ENCODE results near the gene CD19. TPM values are rescaled to one million over a fixed set of nuclear protein-coding genes. Genes with fewer than 3 reads are reported as not detected.
"Not testable (repeated sequence)": the region's sequence is repeated elsewhere in the genome, so short reads cannot be mapped to it uniquely, and the experiment has no call there.

Gene CD19
- 1 to 10 TPM; 2.9 to 5.8 (median 4.4) TPM for polyA plus RNA-seq (ENCODE audit: insufficient read length in 4 of 4)

DNA sequence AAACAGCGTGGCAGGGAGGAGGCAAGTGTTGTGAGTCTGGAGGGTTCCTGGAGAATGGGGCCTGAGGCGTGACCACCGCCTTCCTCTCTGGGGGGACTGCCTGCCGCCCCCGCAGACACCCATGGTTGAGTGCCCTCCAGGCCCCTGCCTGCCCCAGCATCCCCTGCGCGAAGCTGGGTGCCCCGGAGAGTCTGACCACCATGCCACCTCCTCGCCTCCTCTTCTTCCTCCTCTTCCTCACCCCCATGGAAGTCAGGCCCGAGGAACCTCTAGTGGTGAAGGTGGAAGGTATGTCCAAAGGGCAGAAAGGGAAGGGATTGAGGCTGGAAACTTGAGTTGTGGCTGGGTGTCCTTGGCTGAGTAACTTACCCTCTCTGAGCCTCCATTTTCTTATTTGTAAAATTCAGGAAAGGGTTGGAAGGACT lies at the start of gene CD19:
TSS of gene CD19 (plus strand) at position 171 of the 425 bp plus-strand sequence. CDS start at position 201, 30 bp downstream.
- no peak for DNase-seq (ENCODE audit: low read depth in 4 of 4, low spot score in 2 of 4)

DNA sequence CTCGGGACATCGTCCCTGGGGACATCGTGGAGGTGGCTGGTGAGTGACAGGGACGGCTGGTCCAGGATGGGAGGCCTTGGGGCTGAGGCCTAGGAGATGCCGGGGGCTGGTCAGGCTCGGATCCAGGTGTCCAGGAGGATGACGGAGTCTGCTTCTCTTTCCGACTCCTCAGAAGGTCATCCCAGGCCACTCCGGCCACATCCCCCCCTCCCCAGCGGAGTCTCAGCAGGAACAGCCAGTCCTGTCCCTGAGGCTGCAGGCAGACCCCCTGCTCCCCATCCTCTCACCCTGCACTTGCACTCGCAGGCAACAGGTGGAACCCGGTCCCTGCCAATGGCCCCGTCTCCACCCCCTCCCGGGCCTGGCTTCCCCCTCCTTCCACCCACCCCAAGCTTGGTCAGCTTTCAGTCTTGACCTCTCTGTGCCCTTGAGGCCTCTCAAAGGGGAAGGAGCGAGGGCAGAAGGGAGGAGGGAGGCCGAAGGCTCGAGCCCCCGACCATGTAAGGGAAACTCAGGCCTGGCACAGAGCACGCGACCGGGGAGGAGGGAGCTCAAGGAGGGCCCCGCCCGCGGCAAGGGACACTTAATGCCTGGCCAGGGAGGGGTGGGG lies 49.1 kb upstream of the CD19 start:
- no peak for DNase-seq (ENCODE audit: low read depth in 4 of 4, low spot score in 2 of 4)

DNA sequence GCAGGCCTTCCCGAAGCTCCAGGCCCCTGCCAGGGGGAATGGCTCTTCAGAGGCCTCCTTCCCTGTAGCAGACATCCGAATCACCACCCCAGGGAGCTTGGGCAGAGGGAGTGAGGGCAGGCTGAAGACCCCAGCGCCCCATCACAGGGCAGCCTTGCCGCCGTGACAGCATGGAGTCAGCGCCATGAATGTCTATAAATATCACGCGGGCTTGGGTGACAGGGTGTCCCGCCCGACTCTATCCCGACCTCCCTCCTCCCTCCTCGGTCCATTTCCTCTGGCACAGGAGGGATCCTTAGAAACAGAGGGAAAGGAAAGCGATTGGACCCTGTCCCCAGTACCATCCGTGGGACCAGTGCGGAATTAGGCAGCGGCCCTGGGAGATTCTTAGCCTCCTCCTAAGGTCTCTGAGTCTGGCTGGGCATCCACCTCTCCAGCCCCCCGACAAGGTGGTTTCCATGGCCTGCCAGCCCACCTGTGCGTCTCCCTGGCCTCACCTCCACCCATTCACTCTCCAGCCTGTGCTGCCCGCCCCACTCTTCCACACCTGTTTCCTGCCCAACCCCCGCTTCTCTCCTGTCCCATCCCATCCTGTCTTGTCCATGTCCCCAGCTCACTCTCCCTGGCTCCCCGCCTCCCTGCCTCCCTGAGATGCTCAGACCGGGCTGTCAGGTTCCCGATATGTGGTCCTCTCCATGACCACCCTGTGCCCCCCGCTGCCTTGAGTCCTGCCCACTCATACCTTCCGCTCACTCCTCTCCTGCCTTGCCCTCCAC lies 48.4 kb upstream of the CD19 start:
- DNase-seq (ENCODE audit: low read depth in 4 of 4, low spot score in 2 of 4), result no peak

DNA sequence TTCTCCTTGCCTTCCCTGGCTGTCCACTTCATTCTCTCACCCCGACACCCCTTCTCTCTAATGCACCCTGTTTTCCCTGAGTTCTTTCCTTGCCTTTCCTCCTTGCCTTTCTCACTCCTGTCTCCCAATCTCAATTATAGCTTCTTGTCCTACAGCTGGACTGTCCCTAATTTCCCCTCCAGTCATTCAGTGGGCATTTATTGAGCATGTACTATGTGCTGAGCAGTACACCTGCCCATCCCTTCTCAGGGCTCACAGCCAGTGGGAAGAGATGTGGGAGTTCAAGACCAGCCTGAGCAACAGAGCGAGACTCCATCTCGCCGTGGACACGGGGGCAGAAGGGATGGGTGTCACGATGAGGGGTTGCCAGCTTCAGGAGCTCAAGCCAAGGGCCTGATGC lies 47.7 kb upstream of the CD19 start:
- no peak for DNase-seq (ENCODE audit: low read depth in 4 of 4, low spot score in 2 of 4)

DNA sequence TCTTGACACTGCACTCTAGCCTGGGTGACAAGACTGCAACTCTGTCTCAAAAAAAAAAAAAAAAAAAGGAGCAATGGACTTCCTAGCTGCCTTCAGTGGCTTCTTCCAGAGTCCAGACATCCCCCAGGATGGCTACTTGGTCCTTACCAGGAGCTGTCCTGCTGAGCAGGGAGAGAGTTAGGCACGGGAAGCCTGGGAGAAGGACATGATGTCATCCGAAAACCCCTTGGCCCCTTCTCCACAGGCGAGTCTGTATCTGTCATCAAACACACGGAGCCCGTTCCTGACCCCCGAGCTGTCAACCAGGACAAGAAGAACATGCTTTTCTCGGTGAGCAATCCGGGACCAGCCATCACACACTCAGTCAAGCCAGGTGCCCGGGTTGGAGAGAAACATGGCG lies 44.8 kb upstream of the CD19 start:
- no peak for DNase-seq (ENCODE audit: low read depth in 4 of 4, low spot score in 2 of 4)

DNA sequence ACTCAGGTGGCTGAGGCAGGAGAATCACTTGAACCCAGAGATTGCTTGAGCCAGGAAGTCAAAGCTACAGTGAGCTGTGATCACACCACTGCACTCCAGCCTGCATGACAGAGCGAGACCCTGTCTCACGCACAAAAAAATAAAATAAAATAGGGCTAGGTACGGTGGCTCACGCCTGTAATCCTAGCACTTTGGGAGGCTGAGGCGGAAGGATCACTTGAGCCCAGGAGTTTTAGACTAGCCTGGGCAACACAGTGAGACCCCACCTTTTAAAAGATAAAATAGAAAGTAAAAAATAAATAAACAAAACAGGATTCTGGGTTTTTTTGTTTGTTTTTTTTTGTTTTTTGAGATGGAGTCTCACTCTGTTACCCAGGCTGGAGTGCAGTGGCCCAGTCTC lies 41.4 kb upstream of the CD19 start:
- DNase-seq (ENCODE audit: low read depth in 4 of 4, low spot score in 2 of 4), result not testable (repeated sequence)

DNA sequence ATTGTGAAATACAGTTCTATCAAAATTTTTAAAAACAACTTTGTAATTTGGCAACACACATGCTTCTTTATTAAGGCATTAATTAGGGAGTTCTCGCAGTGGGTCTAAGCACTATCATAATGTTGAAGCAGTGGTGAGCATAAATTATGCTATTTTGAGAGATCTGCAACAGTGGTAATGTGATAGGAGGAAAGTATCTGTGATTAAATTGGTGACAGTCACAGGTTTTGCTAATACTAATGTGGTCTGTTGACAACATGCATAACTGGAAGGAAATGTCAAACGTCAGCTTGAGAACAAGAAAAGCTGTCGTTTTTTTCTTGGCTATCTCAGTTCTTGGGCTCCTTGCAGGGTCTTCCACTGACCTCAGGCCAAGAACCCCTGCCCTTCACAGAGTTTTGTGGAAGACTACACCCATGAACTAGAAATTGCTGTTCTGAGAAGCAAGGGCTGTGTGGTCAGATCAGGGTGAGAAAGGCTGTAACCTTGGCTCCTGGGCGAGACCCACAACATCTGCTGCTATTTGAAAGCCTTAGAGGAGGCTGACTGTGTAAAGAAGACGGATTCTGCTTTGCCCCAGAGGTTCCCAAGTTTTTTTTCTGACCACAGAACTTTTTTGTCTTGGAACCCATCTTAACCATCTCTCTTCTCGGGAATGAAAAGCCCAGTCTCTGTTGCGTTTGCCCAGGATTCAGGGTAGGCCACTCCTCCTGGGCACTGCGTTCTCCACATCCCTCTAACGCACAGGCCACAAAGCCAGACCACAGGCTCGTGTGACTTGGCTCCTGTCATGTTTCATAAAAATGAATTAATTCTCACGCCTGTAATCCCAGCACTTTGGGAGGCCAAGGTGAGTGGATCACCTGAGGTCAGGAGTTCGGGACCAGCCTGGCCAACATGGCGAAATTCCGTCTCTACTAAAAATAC lies 39.5 kb upstream of the CD19 start:
- no peak for DNase-seq (ENCODE audit: low read depth in 4 of 4, low spot score in 2 of 4)

DNA sequence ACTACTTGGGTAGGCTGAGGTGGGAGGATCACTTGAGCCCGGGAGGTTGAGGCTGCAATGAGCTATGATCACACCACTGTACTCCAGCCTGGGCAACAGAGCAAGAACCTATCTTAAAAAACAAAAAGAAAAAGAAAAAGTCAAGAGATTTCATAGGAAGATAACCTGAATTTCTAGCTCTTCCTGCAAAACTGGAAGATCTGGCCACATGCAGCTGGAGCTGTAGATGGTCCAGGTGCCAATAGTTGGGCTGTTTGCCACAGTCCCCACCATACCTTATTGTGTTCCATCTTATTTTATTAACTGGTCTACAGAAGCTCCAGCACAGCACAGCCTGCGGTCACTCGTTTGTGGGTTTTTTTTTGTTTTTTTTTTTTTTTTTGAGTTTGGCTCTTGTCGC lies 38.5 kb upstream of the CD19 start:
- no peak for DNase-seq (ENCODE audit: low read depth in 4 of 4, low spot score in 2 of 4)

DNA sequence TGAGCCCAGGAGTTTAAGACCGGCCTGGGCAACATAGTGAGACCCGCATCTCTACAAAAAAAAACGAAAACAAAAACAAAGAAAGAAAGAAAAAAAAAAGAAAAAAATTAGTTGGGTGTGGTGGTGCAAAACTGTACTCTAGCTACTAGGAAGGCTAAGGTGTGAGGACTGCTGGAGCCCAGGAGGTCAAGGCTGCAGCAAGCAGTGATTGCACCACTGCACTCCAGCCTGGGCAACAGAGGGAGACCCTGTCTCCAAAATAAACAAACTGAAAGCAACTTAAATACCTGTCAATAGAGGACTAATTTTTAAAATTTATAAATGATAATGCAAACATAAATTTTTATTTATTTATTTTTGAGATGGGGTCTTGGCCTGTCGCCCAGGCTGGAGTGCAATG lies 36.2 kb upstream of the CD19 start:
- no peak for DNase-seq (ENCODE audit: low read depth in 4 of 4, low spot score in 2 of 4)

DNA sequence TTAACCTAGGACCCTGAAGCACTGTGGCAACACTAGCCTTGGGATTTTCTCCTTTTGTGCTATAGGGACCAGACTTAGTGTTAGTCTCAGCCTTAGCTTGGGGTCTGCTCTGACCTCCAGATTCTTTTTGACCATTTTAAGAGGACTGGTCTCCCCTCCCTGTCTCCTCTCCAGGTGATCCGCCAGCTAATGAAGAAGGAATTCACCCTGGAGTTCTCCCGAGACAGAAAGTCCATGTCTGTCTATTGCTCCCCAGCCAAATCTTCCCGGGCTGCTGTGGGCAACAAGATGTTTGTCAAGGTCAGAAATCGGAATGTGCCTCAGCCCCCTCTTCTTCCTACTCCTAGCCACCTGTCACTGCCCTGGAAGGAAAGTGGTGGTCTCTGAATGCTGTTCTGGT lies 33.9 kb upstream of the CD19 start:
- no peak for DNase-seq (ENCODE audit: low read depth in 4 of 4, low spot score in 2 of 4)

DNA sequence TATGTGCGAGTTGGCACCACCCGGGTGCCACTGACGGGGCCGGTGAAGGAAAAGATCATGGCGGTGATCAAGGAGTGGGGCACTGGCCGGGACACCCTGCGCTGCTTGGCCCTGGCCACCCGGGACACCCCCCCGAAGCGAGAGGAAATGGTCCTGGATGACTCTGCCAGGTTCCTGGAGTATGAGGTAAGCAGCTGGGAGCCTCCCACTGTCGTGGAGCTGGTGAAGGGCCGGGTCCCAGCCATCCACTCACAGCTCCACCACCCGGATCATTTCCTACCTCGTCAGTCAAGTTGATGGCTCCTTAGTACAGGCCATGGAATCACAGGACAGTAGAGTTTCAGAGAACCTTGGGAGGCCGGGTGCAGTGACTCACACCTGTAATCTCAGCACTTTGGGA lies 33.5 kb upstream of the CD19 start:
- no peak for DNase-seq (ENCODE audit: low read depth in 4 of 4, low spot score in 2 of 4)

DNA sequence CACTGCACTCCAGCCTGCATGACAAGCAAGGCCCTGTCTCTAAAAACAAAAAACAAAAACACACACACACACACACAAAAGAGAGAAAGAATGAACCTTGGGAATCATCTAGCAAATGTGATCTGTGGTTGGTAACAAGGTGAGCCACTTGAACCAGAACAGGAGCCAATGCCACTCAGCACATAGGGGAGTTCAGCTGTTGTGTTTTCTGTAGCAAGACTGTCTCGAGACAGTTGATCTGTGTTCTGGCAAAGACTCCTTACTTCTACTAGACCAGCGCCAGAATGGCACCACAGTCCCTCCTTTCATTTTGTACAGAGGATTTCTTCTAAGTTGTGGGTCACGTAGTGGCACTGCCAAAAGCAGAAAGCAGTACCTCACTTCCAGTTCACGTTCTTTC lies 32.8 kb upstream of the CD19 start:
- no peak for DNase-seq (ENCODE audit: low read depth in 4 of 4, low spot score in 2 of 4)

DNA sequence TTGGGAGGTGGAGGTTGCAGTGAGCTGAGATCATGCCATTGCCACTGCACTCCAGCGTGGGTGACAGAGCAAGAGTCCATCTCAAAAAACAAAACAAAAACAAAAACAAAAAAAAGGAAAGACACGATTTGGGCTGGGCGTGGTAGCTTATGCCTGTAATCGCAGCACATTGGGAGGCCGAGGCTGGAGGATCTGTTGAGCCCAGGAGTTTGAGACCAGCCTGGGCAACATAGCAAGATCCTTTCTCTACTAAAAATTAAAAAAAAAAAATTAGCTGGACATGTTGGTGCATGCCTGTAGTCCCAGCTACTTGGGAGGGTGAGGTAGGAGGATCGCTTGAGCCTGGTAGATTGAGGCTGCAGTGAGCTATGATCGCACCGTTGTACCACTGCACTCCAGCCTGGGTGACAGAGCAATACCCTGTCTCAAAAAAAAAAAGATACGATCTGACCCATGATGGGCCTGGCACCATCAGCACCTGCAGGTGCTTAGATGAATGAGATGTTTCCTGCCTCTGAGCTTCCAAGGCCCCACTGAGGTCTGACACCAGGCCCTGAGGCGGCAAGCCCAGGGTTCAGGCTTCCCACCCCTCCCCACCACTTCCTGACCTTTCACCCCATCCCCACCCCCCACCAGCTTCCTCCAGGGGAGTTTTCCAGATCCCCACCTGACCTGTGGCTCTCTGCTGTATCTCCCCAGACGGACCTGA lies 31.7 kb upstream of the CD19 start:
- DNase-seq (ENCODE audit: low read depth in 4 of 4, low spot score in 2 of 4), result no peak

DNA sequence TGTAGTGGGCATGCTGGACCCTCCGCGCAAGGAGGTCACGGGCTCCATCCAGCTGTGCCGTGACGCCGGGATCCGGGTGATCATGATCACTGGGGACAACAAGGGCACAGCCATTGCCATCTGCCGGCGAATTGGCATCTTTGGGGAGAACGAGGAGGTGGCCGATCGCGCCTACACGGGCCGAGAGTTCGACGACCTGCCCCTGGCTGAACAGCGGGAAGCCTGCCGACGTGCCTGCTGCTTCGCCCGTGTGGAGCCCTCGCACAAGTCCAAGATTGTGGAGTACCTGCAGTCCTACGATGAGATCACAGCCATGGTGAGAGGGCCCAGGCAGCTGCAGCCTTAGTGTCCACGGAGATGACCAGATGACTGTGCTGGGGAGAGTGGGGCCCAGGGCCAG lies 31.2 kb upstream of the CD19 start:
- DNase-seq (ENCODE audit: low read depth in 4 of 4, low spot score in 2 of 4), result no peak

DNA sequence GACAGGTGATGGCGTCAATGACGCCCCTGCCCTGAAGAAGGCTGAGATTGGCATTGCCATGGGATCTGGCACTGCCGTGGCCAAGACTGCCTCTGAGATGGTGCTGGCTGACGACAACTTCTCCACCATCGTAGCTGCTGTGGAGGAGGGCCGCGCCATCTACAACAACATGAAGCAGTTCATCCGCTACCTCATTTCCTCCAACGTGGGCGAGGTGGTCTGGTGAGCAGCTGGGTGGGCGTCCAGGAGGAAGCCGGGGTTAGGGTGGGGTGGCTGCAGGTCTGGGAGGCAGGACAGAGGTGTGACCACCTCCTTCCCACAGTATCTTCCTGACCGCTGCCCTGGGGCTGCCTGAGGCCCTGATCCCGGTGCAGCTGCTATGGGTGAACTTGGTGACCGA lies 29.9 kb upstream of the CD19 start:
- DNase-seq (ENCODE audit: low read depth in 4 of 4, low spot score in 2 of 4), result no peak

DNA sequence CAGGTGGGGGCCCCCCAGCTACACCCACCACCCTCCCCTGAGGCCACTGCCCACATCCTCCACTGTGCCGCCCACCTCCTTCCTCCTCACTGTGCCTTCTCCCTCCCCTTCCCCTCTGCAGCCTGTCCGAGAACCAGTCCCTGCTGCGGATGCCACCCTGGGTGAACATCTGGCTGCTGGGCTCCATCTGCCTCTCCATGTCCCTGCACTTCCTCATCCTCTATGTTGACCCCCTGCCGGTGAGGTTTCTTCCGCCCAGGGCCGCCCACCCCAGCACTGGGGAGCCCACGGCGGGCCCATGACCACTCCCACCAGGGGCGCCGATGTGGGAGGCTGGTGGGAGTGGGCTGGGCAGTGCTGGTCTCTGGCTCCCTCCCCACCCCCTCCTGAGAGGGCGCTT lies 28.9 kb upstream of the CD19 start:
- no peak for DNase-seq (ENCODE audit: low read depth in 4 of 4, low spot score in 2 of 4)

DNA sequence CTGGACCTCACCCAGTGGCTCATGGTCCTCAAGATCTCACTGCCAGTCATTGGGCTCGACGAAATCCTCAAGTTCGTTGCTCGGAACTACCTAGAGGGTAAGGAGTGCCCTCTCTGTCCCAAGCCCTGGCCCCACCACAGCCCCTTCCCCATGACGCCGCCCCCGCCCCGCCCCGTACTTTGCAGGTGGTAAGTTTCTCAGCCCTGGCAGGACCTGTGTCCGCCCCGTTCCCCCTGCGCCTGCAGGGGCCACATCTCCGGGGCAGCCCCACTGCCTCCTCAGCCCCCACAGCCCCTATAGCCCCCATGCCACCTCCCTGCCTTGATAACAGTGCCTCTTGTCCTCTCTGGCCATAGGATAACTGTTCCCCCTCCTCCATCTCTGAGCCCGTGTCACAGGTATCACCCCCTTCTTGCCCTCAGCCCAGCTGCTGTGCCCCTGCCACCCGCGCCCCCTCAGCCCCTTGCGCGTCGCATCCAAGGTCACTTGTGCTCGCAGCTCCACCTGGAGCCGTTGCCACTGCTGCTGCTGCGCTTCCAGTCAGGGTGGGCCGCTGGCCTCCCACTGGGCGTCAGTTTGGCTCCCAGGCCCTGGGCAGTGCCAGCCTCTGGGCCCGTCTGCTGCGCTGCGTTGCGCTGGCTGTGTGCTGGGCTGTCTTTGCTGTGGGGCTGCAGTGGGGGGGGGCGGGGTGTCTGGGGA lies 28.3 kb upstream of the CD19 start:
- DNase-seq (ENCODE audit: low read depth in 4 of 4, low spot score in 2 of 4), result no peak

DNA sequence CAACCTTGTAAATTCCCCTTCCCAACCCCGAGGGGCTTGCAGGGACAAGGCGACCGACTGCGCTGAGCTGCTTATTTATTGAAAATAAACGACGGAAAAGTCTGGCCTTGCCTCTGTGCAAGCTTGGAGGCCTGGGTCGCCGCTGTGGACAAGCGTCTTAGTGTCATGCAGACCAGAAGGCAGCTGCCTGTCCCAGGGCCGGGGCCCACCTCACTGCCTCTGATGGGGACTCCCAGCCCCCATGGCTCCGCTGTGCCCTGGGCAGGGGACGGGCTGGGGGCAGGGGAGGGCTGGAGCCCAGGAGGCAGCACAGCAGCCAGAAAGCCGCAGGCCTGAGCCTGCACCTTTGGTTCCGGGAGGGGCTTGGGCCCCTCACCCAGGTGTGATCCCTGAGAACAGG lies 27.4 kb upstream of the CD19 start:
- DNase-seq (ENCODE audit: low read depth in 4 of 4, low spot score in 2 of 4), result no peak

DNA sequence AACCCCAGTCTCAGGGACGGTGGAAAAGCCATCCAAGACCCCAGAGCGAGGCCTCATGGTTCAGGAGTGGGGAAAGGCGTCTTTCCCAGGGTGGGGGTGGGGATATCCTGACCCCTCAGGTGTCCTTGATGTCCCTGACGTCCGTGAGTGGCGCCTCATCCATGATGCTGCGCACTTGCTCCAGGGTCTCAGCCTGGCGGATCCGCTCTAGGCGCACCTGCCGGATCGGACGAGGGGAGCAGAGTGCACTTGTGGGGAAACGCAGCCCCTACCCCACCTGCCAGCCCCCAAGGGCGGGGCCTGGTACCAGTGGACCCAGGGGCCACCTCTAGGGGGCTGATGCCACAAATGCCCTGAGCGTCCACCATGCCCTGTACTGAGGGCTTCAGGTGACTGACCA lies 26.9 kb upstream of the CD19 start:
- no peak for DNase-seq (ENCODE audit: low read depth in 4 of 4, low spot score in 2 of 4)

DNA sequence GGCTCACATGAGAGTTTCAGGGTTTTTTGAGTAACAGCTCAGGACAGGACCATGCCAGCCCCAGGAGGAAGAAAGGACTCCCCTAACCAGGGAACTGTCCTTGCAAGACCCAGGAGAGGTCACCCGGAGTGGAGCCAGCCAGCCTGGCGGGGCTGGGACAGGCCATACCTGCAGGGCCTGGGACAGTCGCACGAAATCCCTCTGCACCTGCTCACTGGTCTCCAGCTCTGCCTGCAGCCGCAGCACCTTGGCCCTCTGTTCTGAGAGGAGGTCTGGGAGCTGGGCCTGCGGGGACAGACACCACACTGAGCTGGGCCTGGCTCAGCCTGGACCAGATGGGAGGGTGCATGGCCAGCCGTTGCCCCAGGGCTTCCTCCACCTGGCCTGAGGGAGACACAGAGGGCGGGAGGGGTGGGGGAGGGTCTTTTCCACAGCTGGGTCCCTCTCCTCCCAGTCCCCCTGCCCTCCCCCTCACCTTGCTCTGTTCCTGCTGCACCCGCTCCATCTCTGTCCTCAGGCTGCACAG lies 26.5 kb upstream of the CD19 start:
- DNase-seq (ENCODE audit: low read depth in 4 of 4, low spot score in 2 of 4), result no peak

All from left renal cortex interstitium (tissue), 4 donors.